Activated T-helper 1 cell treated with anti-CD3 and anti-CD28 coated beads, Interleukin-2, amount 50 U/mL, for 16 hours (primary cell): Measurements from ENCODE around the gene HLA-DMA.
"Not testable (repeated sequence)": the region's sequence is repeated elsewhere in the genome, so short reads cannot be mapped to it uniquely, and the experiment has no call there.

Source experiments
- DNase-seq, 2 donors: peaks; one replicate each; pipeline ENCODE4 v3.0.0-alpha.2; 2020; ENCODE audit warnings: low read depth in 1 of 2, low spot score in 1 of 2

The HLA-DMA gene

DNA sequence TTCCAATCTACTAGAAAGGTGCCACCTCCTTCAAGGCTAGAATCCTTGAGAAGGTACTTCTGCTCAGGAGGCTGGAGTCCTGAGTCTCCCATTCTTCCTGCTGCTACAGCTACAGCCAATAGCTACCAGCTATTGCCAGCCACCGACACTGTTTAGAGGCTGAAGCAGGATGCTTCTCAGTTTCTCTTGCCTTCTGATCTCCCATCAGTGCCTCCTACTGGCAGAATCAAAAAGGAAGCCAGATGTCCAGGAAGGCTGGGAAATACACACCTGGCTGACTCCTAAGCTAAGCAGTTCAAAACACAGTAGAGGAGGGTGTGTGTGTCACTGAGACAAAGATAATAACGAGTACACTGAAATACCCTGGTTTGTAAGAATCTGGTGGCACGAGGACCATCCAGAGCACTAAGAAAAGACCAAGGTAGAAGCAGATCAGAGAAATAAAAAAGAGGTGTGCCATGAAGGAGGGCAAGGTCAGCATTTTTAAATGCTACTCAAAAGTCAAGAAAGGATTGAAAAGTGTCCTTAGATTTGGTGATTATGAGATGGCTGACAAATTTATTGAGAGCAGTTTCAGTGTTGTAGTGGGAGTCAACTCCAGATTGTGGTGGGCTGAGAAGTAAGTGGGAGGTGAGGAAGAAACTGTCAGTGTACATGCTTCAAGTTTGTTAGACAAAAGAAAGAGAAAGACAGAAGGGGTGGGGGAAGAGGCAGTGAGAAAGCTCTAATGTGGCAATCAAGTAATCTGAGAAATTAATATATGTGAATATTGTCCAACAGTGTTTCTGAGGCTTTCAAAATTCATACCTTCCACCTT lies 2.3 kb upstream of the HLA-DMA start:
- DNase-seq: no peak

- no peak for DNase-seq
Observed at GRCh38 chr6:32954267-32954666, 1.4 kb upstream of the HLA-DMA start.

DNA sequence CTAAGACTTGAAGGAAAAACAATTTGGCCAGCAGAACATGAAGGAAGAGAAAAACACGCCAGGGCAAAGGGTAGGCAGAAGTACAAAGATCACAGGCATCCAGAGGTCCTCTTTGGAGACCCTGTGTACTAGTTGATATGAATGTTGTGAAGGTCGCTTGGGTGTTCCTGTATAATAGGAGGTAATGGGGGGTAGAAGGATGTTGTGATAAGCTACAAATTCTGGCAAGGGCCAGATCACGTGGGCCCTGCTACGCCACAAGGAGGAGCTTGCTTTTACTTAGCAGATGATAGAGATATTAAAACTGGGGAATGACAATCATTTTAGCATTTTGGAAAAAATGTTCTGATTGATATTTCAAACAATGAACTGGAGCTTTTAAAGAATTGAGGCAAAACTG lies 878 bp upstream of the HLA-DMA start:
- no peak for DNase-seq

GRCh38 chr6:32950449-32950848 lies 2.4 kb downstream of the HLA-DMA start:
- DNase-seq: no peak

DNA sequence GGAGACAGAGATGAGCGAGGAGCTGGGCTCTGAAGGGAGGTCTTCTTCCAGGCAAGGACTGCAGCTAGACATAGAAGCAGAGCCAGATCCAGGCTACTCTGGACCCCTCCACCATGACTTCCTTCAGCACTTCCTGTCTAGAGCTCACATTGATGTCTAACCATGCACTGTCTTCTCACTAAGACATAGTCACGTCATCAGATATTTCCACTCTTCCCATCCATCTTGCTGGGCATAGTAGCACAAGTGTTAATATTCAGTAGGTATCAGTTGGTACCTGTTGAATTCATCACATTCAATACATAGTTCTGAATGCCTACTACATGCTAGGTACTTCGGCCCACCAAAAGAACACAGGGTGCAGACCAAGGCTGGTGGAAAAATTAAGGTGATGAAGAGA lies 2.9 kb downstream of the HLA-DMA start:
- DNase-seq: no peak

- DNase-seq: no peak
Observed at GRCh38 chr6:32949113-32949512, 3.8 kb downstream of the HLA-DMA start.

GRCh38 chr6:32947552-32948465 lies 5.1 kb downstream of the HLA-DMA start:
- peak in 1 of 2 donors; percentile 12 for DNase-seq

DNA sequence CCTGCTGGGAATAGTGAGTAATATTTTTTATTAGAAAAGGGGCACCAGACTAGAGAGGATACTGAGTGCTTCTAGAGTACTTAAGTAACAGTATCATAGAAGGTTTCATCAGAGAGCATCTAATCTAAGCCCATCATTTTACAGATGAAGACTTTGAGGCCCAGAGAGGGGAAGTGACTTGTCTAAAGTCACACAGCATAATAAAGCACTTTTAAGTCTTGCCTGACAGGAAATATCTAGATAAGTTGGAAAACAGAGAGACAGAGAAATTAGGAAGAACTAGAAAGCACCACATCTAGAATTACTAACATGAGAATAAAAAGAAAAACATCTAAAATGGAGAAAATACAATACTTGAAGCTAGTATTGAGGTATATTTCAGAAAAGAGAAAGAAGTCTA lies 6.0 kb downstream of the HLA-DMA start:
- no peak for DNase-seq

- no peak for DNase-seq
Observed at GRCh38 chr6:32945953-32946352, 6.9 kb downstream of the HLA-DMA start.

GRCh38 chr6:32945108-32945760 lies 7.7 kb downstream of the HLA-DMA start:
- DNase-seq: no peak

DNA sequence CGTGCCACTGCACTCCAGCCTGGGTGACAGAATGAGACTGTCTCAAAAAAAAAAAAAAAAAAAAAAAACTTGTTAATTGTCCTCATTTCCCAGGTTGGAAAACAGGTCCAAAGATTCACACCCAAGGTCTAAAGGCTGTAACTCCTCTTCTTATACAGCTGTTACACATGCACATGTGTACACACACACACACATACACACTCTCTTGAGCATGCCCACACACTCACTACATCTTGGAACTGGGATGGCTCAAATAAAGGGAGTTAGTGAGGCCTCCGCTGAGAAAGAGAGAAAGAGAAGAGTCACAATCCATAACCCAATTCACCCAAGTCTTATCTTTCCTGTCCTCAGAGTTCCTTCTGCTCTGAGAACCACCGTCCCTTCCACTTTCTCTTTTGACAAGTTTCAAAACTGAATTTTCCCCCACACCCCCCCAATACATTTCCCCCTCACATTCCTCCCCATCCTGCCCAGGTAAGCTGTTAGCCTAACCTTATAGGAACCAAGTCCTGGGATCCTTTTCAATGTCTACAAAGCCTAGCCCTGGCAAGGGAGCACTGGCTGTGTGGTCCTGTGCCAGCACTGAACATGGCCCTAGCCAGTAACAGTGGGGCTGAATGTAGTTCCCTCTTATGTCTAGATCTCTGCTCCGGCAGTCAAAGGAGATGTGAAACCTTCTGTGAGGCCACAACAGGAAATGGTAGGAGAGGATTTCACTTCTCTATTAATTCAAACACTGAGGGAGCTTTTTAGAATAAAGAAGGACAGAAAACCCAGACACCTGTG lies 8.8 kb downstream of the HLA-DMA start:
- no peak for DNase-seq

DNA sequence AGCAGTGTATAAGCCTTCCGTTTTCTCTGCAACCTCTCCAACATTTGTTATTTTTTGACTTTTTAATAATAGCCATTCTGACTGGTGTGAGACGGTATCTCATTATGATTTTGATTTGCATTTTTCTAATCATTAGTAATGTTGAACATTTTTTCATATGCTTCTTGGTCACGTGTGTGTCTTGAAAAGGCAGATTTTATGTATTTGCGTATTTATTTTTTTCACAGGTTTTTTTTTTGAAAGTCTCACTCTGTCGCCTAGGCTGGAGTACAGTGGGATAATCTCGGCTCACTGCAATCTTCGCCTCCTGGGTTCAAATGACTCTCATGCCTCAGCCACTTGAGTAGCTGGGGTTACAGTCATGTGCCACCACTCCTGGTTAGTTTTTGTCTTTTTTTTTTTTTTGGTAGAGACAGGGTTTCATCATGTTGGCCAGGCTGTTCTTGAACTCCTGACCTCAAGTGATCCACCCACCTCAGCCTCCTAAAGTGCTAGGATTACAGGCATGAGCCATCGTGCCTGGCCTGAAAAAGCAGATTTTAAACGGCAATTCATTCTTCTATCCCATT lies 10.3 kb downstream of the HLA-DMA start:
- not testable (repeated sequence) for DNase-seq

- DNase-seq: peak in 1 of 2 donors; percentile 8
Observed at GRCh38 chr6:32941214-32941768, 11.6 kb downstream of the HLA-DMA start.

DNA sequence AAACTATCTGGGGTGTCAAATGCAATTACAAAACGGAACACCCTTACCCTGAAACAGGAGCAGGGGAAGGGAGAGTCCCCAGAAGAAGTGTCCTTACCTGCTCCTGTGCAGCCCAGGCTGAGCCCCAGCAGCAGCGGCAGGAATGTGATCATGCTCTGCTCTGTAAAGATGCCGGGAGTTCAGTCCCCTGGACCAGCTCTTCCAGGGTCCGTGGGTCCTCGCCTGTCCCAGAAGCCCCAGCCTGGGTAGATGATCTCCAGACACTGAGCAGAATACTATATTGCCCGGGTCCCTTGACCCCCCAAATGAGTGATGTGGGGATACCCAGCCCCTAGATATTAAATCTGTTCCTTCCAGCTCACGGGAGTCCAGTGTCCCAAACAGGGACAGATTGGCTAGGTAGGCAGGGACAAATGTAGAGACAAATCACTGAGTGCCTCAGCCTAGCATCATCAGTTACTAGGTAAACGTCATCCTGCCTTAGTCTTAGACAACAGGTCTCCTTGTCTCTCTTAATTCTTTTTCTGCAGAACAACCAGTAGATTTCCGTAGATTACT lies 12.2 kb downstream of the HLA-DMA start, which contains the start of gene HLA-DMB:
Gene HLA-DMB (minus strand): TSS at position 373 of the 558 bp plus-strand sequence. CDS start 221 bp downstream, at position 152.
- no peak for DNase-seq

DNA sequence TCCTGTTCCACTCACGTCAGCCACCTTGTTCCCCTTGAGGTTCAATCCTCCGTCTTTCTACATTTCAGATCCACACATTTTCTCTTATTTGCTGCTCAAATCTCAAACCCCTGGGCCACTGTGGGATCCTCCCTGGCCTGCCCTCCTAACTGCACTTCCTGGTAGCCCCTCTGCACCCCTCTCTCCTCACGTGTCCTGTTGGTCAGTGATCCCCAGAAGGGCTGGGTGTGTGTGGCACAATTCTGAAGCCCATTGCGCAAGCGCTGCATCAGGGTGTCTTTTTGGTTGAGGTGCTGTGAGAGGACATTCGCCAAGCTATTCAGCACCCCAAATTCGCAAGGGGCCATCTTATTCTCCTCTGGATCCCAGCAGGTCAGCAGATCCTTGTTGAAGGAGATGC lies 14.4 kb downstream of the HLA-DMA start:
- no peak for DNase-seq

DNA sequence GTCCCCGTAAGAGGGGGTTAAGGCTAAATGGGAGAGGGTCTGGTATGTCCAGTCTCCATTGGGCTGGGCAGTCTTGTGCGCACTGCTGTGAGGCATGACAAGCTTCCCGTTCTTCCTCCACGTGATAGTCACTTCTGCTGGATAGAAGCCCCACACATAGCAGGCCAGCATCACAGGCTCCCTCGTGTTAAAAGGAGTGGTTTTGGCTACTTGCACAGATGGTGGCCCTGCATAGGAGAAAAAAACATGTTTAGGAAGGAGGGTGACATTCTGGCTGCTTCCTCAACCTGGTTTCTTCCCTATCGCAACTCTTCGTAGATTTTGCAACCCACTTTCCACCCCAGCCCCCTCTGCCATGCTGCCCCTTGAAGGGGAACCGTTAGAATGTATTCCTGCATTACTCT lies 15.7 kb downstream of the HLA-DMA start:
- DNase-seq: no peak

DNA sequence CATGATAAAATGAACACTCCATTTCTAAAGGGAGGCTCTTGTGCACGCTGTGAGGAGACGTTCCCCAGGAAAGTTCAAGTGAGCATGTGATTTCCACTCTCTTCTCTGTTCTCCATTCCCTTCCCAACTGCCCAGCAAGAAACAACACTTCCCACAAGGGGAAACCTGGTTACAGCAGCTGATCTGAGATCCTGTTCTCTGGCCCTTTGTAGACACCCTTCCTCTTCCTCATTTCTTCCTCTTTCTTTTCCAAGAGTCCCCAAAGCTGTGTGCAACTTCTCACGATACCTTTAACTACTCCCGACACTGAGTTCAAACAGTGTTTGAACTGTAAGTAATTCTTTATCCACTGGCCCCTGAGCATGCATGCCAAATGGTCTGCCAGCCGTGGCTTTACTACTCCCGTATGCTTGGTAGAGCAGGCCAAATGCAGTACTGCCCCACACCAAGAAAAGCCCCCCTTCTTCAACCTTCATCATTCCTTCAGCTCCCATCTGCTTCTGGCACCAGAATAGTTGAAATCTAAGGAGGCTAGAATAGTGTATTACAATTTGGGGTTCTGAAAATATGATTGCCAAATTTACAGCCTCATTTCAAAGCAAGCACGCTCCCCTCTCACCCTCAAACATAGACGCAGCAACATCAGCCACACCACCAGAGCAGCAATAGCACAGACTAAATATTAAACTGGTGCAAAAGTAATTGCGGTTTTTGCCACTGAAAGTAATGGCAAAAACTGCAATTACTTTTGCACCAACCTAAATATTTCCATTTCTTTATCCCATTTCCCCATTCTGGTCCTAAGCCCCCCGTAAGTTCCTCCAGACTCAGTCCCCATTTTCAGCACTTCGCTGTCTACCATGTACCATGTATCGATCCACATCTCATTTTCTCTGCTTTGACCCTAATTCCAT lies 16.4 kb downstream of the HLA-DMA start:
- DNase-seq: no peak

DNA sequence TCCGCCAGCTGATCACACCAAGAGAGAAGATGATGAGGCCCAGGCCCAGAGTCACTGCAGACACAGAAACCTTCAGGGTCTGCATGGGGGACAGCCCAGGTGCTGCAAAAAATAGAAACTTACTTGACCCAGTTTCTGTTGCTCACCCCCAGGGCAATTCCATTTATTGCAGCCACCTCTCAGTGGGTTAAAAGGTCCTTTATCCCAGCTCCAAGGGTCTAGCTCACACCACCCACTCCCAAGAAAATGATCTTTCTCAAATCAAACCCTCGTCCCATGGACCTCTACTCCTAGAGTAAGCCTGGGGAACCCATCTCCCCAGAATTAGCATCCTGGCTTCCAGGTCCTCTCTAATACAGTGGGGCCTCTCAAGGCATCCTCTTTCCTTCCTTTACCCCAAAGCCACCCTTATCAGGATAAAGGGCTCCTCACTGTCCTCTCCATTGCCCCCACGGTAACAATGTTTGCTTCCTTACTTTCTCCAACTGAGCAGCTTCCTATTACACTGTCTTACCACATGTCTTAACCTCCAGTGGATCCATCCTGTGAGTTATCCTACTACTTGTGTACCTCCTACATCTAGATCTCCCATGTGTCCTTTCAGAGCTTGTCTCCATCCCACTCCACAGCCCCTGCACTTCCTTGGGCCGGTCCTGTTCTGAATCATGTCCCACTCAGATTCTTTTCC lies 17.2 kb downstream of the HLA-DMA start:
- no peak for DNase-seq
